Measurements from ENCODE around the gene CTXN2.

The CTXN2 gene

DNA sequence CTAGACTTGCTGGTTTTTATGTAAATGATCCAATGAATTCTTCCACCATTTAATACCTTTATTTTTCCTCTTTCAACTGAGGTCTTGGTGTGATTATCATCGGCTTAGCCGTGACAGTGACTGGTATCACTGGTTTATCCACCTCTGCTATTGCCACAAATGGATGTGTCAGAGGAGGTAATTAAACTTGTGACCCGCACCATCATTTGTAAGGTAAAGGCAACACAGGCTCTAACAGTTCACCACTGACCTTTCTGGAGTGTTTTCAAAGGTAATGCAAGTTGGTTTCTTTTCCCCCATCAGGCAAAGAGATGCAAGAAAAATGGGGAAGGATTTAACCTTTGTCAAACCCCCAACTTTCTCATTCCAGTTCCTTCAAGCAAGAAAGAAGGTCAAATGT lies 34.3 kb downstream of the CTXN2 start:
- FAIRE-seq = no peak

DNA sequence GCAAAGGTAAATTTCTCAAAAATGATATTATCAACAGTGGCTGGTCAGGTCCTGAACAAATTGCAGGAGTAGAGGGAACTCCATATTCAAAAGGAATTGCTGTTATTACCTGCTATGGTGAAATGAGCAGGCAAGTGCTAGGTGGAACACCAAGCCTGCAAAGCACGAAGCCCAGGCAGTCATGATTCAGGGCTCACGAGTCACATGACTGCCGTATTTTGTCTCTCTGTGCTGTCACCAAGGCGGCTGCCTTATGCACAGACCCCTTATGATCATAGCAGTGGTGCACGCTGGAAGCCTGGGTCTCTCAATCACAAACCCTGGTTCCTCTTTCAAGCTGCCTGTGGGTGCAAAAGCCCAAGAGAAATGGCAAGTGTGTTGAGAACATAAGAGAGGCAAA lies 39.0 kb downstream of the CTXN2 start:
- no peak for FAIRE-seq

DNA sequence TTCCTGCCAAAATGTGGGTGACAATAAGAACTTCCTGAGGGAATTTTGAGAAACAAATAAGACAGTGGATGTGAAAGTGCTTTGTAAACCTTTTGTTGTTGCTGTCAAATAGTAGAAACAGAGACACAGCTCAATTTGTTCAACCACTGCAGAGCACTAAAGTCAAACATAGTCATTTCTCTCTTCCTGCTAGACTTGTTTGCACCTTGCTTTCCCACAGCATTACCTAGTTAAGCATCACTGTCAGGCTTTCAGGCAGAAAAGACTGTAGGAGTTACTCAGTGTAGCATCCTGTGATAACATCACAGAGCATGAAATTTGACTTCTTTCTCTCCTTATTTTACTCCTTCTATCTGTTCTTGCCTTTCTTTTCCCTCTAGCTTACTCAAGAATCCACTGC lies 41.8 kb downstream of the CTXN2 start:
- no peak for FAIRE-seq

DNA sequence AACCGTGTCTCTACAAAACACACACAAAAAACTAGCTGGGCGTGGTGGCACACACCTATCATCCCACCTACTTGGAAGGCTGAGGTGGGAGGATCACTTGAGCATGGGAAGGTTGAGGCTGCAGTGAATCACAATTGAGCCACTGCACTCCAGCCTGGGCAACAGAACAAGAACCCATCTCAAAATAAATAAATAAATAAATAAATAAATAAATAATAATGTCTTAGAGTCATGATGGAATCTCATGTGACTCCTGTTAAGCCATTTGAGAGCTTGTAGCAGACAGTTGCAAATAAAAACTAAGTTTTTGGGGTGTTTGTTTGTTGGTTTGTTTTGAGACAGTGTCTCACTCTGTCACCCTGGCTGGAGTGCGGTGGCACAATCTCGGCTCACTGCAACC lies 47.9 kb downstream of the CTXN2 start:
- FAIRE-seq = no peak

DNA sequence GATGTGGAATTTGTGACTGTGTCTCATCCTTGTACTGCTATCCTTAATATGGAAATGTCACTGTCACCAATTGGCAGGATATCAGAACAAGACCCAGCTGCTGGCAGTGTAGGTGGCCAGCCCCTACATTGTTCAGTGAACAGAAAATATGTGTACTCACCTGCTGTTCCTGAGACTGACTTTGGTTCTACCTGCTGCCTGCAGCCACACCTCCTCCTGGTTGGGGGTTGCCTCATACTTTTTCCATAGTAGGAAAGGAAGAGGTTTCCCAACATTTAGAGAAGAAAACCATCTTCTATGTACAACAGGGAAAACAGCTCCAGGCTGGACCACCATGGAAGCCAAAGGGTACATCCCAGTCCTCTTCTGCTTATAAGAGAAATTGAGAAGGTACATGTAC lies 50.5 kb downstream of the CTXN2 start:
- FAIRE-seq = no peak

DNA sequence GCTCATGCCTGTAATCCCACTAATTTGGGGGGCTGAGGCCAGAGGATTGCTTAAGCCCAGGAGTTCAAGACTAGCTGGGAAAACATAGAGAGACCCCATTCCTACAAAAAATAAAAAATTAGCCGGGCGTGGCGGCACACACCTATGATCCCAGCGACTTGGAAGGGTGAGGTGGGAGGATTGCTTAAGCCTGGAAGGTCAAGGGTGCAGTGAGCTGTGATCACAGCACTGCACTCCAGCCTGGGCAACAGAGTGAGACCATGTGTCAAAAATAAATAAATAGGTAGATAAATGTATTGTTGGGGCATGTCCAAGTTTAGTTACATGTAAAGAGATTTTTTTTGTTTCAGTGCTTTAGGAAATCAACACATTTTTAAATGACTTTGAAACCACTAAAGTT lies 51.1 kb downstream of the CTXN2 start:
- no peak for FAIRE-seq

DNA sequence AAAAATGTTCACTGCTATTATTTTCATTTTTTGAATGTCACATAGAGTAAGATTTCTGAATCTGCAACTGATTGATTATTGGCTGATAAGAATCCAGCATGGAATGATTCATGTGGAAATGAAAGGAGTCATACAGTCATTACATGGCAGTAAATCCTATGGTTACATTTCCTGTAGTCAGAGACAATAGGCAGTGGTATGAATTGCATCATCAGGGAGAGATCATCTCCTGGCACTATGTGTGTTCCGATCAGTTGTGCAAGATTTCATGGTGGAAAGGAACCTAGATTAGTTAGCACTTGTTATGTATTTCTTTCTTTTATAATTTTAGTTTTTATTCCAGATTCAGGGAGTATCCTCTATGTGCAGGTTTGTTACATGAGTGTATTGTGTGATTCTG lies 53.5 kb downstream of the CTXN2 start:
- FAIRE-seq = no peak

DNA sequence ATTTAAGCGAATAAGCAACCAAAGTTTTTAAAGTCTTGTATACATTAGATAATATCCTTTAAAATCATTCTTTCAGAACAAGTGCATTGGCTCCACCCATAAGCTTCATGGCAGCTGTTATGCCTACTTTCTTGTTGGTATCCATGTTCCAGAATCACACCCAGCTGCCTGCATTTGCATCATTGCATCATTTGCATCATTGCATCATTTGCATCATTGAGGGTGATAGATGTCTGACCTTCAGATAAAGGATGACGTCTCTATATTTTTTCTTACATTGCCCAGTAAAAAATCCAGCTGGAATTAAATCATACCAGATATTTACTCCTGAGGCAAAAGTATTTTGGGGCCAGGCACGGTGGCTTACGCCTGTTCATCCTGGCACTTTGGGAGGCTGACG lies 56.9 kb downstream of the CTXN2 start:
- FAIRE-seq = no peak

DNA sequence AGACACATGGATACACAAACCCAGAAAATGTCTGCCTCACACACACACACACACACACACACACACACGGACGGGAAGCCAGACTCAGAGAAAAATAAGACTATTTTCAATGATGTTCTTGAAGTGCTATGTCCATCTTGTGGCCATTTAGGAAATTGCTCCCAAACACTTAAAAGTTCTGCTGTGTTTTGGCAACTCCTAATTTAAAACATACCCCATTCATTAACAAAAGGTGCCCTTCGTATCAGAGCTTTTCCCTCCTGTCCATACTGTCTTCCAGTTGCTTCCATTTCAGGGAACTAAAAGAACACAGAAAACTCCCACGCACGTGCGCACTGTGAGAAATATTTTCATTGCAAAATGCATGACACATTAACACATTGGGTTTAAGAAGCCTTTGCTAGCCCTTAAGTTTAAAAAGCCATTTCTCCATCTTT lies 59.2 kb downstream of the CTXN2 start:
- FAIRE-seq = peak; percentile 35

DNA sequence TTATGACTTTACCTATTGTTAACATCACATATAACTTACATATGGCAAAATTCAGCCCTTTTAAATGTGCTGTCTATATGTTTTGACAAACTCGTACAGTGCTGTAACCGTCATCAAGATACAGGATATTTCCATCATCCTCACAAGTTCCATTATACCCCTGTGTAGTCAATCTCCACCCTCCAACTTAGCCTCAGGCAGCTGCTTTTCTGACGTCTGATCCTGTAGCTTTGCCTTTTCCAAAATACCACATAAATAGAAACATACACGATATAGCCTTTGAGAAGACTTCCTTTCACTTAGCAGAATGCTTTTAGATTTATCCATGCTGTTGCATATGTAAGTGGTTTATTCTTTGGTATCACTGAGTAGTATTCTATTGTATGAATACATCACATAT lies 61.7 kb downstream of the CTXN2 start:
- FAIRE-seq = no peak
